Dendritic cell treated with granulocyte-macrophage colony-stimulating factor and Interleukin-4, amounts not matched to agents 40 ng/mL and 50 ng/mL, for 4 days (primary cell): ENCODE data around the gene KRTAP5-8.

Experiments used
- H3K27ac Mint-ChIP-seq: one replicate; pipeline ENCODE4 v1.8.0; 2022; ENCODE audit warnings: mild to moderate bottlenecking, mixed read lengths
- H3K27me3 Mint-ChIP-seq: one replicate; pipeline ENCODE4 v1.8.0; 2022; ENCODE audit warnings: mild to moderate bottlenecking, mixed read lengths
- H3K36me3 Mint-ChIP-seq: one replicate; pipeline ENCODE4 v1.8.0; 2022; ENCODE audit warnings: low read depth, mixed read lengths
- H3K4me1 Mint-ChIP-seq: one replicate; pipeline ENCODE4 v1.8.0; 2022; ENCODE audit warnings: low read depth, mixed read lengths
- H3K4me3 Mint-ChIP-seq: one replicate; pipeline ENCODE4 v1.8.0; 2022; ENCODE audit warnings: mild to moderate bottlenecking, moderate library complexity, mixed read lengths
- H3K9me3 Mint-ChIP-seq: one replicate; pipeline ENCODE4 v1.8.0; 2022; ENCODE audit warnings: mixed read lengths
- intact Hi-C: fragments of 100-400 bp; cut with micrococcal nuclease; formaldehyde crosslinking; loops from one replicate; pipeline ENCODE4 v1.15.0; 2022

Gene KRTAP5-8

GRCh38 chr11:71544525-71545214 is 6.8 kb downstream of the KRTAP5-8 start:
- Mint-ChIP-seq H3K27me3 (peaks cover 25% of the 10 kb centered on the region), H3K36me3 (no peaks in the 10 kb centered on the region), H3K4me3 (no peak overlapping the region), H3K27ac (no peak overlapping the region), H3K9me3 (peaks cover 29% of the 10 kb centered on the region), H3K4me1 (peaks cover 41% of the 10 kb centered on the region)
- intact Hi-C loops = no loop called here

GRCh38 chr11:71545405-71545966 is 7.7 kb downstream of the KRTAP5-8 start:
- Mint-ChIP-seq H3K4me1 (peaks cover 48% of the 10 kb centered on the region), H3K27me3 (peaks cover 33% of the 10 kb centered on the region), H3K27ac (no peak overlapping the region), H3K9me3 (peaks cover 26% of the 10 kb centered on the region), H3K36me3 (no peaks in the 10 kb centered on the region), H3K4me3 (no peak overlapping the region)
- intact Hi-C loops = no loop called here

- no peak within 1 kb of the TSS for H3K27ac Mint-ChIP-seq
- H3K36me3 Mint-ChIP-seq = no peaks in the 10 kb centered on the region
- no peak within 1 kb of the TSS for H3K4me3 Mint-ChIP-seq
- peaks cover 33% of the 10 kb centered on the region for H3K27me3 Mint-ChIP-seq
- intact Hi-C loops = no loop called here
- H3K4me1 Mint-ChIP-seq = peaks cover 54% of the 10 kb centered on the region
- H3K9me3 Mint-ChIP-seq = peaks cover 13% of the 10 kb centered on the region
Measured at GRCh38 chr11:71548120-71548519, 10.3 kb downstream of the KRTAP5-8 start, which contains the start of gene KRTAP5-9. Gene KRTAP5-9 (plus strand): TSS chr11:71548420. CDS start chr11:71548658, 238 bp downstream.

GRCh38 chr11:71548716-71549151 is 10.9 kb downstream of the KRTAP5-8 start:
- Mint-ChIP-seq H3K4me3 (no peak overlapping the region), H3K4me1 (peaks cover 48% of the 10 kb centered on the region), H3K27ac (no peak overlapping the region), H3K27me3 (peaks cover 33% of the 10 kb centered on the region), H3K9me3 (peaks cover 13% of the 10 kb centered on the region), H3K36me3 (no peaks in the 10 kb centered on the region)
- intact Hi-C loops = no loop called here

GRCh38 chr11:71551711-71552110 is 13.9 kb downstream of the KRTAP5-8 start:
- Mint-ChIP-seq H3K36me3 (no peaks in the 10 kb centered on the region), H3K4me3 (no peak overlapping the region), H3K27me3 (peaks cover 30% of the 10 kb centered on the region), H3K27ac (no peak overlapping the region), H3K4me1 (peaks cover 39% of the 10 kb centered on the region), H3K9me3 (peaks cover 1% of the 10 kb centered on the region)
- intact Hi-C loops = no loop called here

GRCh38 chr11:71554996-71555395 is 17.2 kb downstream of the KRTAP5-8 start:
- no peak overlapping the region for H3K4me3 Mint-ChIP-seq
- no peak overlapping the region for H3K27ac Mint-ChIP-seq
- intact Hi-C loops = no loop called here
- H3K27me3 Mint-ChIP-seq = peaks cover 16% of the 10 kb centered on the region
- H3K36me3 Mint-ChIP-seq = no peaks in the 10 kb centered on the region
- H3K4me1 Mint-ChIP-seq = peaks cover 15% of the 10 kb centered on the region
- no peaks in the 10 kb centered on the region for H3K9me3 Mint-ChIP-seq

GRCh38 chr11:71555508-71555907 is 17.7 kb downstream of the KRTAP5-8 start:
- peaks cover 10% of the 10 kb centered on the region for H3K4me1 Mint-ChIP-seq
- no peak overlapping the region for H3K27ac Mint-ChIP-seq
- no peaks in the 10 kb centered on the region for H3K36me3 Mint-ChIP-seq

GRCh38 chr11:71556018-71556417 is 18.2 kb downstream of the KRTAP5-8 start:
- peaks cover 5% of the 10 kb centered on the region for H3K4me1 Mint-ChIP-seq
- H3K27me3 Mint-ChIP-seq = peaks cover 11% of the 10 kb centered on the region
- H3K4me3 Mint-ChIP-seq = no peak overlapping the region
- intact Hi-C loops = no loop called here
- no peaks in the 10 kb centered on the region for H3K9me3 Mint-ChIP-seq
- no peaks in the 10 kb centered on the region for H3K36me3 Mint-ChIP-seq
- no peak overlapping the region for H3K27ac Mint-ChIP-seq

More at GRCh38 chr11:71555508-71555907, 17.7 kb downstream of the KRTAP5-8 start:
- no peaks in the 10 kb centered on the region for H3K9me3 Mint-ChIP-seq
- peaks cover 11% of the 10 kb centered on the region for H3K27me3 Mint-ChIP-seq
- intact Hi-C loops = no loop called here
- H3K4me3 Mint-ChIP-seq = no peak overlapping the region

GRCh38 chr11:71557257-71557656 is 19.4 kb downstream of the KRTAP5-8 start:
- Mint-ChIP-seq H3K36me3 (no peaks in the 10 kb centered on the region), H3K4me1 (no peaks in the 10 kb centered on the region), H3K9me3 (no peaks in the 10 kb centered on the region), H3K4me3 (no peak overlapping the region), H3K27ac (no peak overlapping the region), H3K27me3 (peaks cover 15% of the 10 kb centered on the region)
- intact Hi-C loops = no loop called here

- H3K27me3 Mint-ChIP-seq = peaks cover 20% of the 10 kb centered on the region
Measured at GRCh38 chr11:71558996-71559395, 21.2 kb downstream of the KRTAP5-8 start.

GRCh38 chr11:71562120-71562519 is 24.3 kb downstream of the KRTAP5-8 start:
- peaks cover 11% of the 10 kb centered on the region for H3K4me1 Mint-ChIP-seq
- H3K9me3 Mint-ChIP-seq = no peaks in the 10 kb centered on the region
- H3K27me3 Mint-ChIP-seq = peaks cover 35% of the 10 kb centered on the region
- no peaks in the 10 kb centered on the region for H3K36me3 Mint-ChIP-seq
- H3K4me3 Mint-ChIP-seq = no peak overlapping the region
- intact Hi-C loops = no loop called here
- H3K27ac Mint-ChIP-seq = no peak overlapping the region

More at GRCh38 chr11:71558996-71559395, 21.2 kb downstream of the KRTAP5-8 start:
- Mint-ChIP-seq H3K36me3 (no peaks in the 10 kb centered on the region), H3K27ac (no peak overlapping the region), H3K4me3 (no peak overlapping the region), H3K9me3 (no peaks in the 10 kb centered on the region), H3K4me1 (peaks cover 10% of the 10 kb centered on the region)
- intact Hi-C loops = no loop called here

- Mint-ChIP-seq H3K4me3 (no peak overlapping the region), H3K27me3 (peaks cover 37% of the 10 kb centered on the region), H3K36me3 (no peaks in the 10 kb centered on the region), H3K4me1 (peaks cover 11% of the 10 kb centered on the region), H3K9me3 (no peaks in the 10 kb centered on the region), H3K27ac (no peak overlapping the region)
- intact Hi-C loops = no loop called here
Measured at GRCh38 chr11:71563406-71563805, 25.6 kb downstream of the KRTAP5-8 start.

GRCh38 chr11:71564430-71564829 is 26.6 kb downstream of the KRTAP5-8 start:
- peaks cover 11% of the 10 kb centered on the region for H3K4me1 Mint-ChIP-seq
- no peaks in the 10 kb centered on the region for H3K9me3 Mint-ChIP-seq
- intact Hi-C loops = no loop called here
- H3K4me3 Mint-ChIP-seq = no peak overlapping the region
- H3K27ac Mint-ChIP-seq = no peak overlapping the region
- no peaks in the 10 kb centered on the region for H3K36me3 Mint-ChIP-seq
- peaks cover 32% of the 10 kb centered on the region for H3K27me3 Mint-ChIP-seq

GRCh38 chr11:71565263-71565662 is 27.4 kb downstream of the KRTAP5-8 start, which contains the start of gene KRTAP5-10:
Gene KRTAP5-10 (plus strand): TSS chr11:71565563. CDS start chr11:71565588, 25 bp downstream.
- intact Hi-C loops = no loop called here
- Mint-ChIP-seq H3K36me3 (no peaks in the 10 kb centered on the region), H3K4me3 (no peak within 1 kb of the TSS), H3K4me1 (peaks cover 11% of the 10 kb centered on the region), H3K9me3 (no peaks in the 10 kb centered on the region), H3K27ac (no peak within 1 kb of the TSS), H3K27me3 (peaks cover 30% of the 10 kb centered on the region)
